Calu3 (cell line): ENCODE data around the gene ALDH16A1. TPM values are rescaled to one million over a fixed set of nuclear protein-coding genes. Genes with fewer than 3 reads are reported as not detected.
A peak's percentile ranks its signal among the peaks of the same experiment; 100 is the strongest.

Experiments used
- BruUV-seq: library from RNA; stranded (reverse); fragments of 400-500 nt; replicated peaks from 2 replicates; lab custom pipeline; 2021; lab: Mats Ljungman, UMichigan
- CTCF ChIA-PET: fragments of 300-600 bp; sonication (Branson Sonifier 250); formaldehyde crosslinking; loops from one replicate; lab custom pipeline; 2022; ENCODE audit warnings: antibody characterized with exemption; lab: Charles Lee
- DNase-seq: peaks from one replicate; pipeline ENCODE4 v3.0.0; 2022
- H3K27ac Mint-ChIP-seq: one replicate; pipeline ENCODE4 v1.8.0; 2022; ENCODE audit warnings: mixed read lengths; ENCODE audit not compliant: unreplicated experiment
- H3K27me3 Mint-ChIP-seq: one replicate; pipeline ENCODE4 v1.8.0; 2022; ENCODE audit warnings: mixed read lengths; ENCODE audit not compliant: unreplicated experiment
- H3K36me3 Mint-ChIP-seq: one replicate; pipeline ENCODE4 v1.8.0; 2022; ENCODE audit warnings: mild to moderate bottlenecking, moderate library complexity, mixed read lengths; ENCODE audit not compliant: insufficient read depth, unreplicated experiment
- H3K4me1 Mint-ChIP-seq: one replicate; pipeline ENCODE4 v1.8.0; 2022; ENCODE audit warnings: mild to moderate bottlenecking, low read depth, mixed read lengths; ENCODE audit not compliant: unreplicated experiment
- H3K4me3 Mint-ChIP-seq: one replicate; pipeline ENCODE4 v1.8.0; 2022; ENCODE audit warnings: mild to moderate bottlenecking, low read depth, moderate library complexity, mixed read lengths; ENCODE audit not compliant: unreplicated experiment
- H3K9me3 Mint-ChIP-seq: one replicate; pipeline ENCODE4 v1.8.0; 2022; ENCODE audit warnings: low read depth, mixed read lengths; ENCODE audit not compliant: unreplicated experiment
- CTCF ChIP-seq: fragments of 200-600 bp; IDR thresholded peaks from one replicate; pipeline ENCODE4 v1.8.0; 2022; ENCODE audit warnings: antibody characterized with exemption; ENCODE audit not compliant: unreplicated experiment
- intact Hi-C: fragments of 100-400 bp; cut with micrococcal nuclease; formaldehyde crosslinking; loops from one replicate; pipeline ENCODE4 v1.10.0; 2022; ENCODE audit not compliant: unreplicated experiment
- total RNA-seq: library from RNA; stranded (reverse); gene quantifications from 2 replicates; pipeline ENCODE4 v1.2.3, GENCODE V29; 2022

The ALDH16A1 gene
- total RNA-seq, 1 experiment from 2014 or later: 36.1 TPM

- Mint-ChIP-seq H3K27me3 (no peaks in the 10 kb centered on the region), H3K36me3 (peaks cover 60% of the 10 kb centered on the region)
- intact Hi-C loops: no loop called here
These were observed 34.4 kb downstream of the ALDH16A1 start, which contains the start of gene RPL13A for GRCh38 chr19:49487277-49488045. RPL13A (plus strand) TSS chr19:49487608; CDS start chr19:49487630, 22 bp downstream.

GRCh38 chr19:49488046-49488862, 35.2 kb downstream of the ALDH16A1 start:
- Mint-ChIP-seq H3K36me3 (peaks cover 68% of the 10 kb centered on the region), H3K4me1 (no peaks in the 10 kb centered on the region)
- DNase-seq: no peak

More at GRCh38 chr19:49487277-49488045, 34.4 kb downstream of the ALDH16A1 start, which contains the start of gene RPL13A:
- peak within 1 kb of the TSS; percentile 97 for H3K4me3 Mint-ChIP-seq
- DNase-seq: peak; percentile 100
- BruUV-seq: TSS peak; percentile 66
- H3K27ac Mint-ChIP-seq: peak within 1 kb of the TSS; percentile 99
- no peak for TF ChIP-seq CTCF
- H3K9me3 Mint-ChIP-seq: no peaks in the 10 kb centered on the region
- H3K4me1 Mint-ChIP-seq: no peaks in the 10 kb centered on the region
- CTCF ChIA-PET: no interaction called here

GRCh38 chr19:49488863-49489537, 36.0 kb downstream of the ALDH16A1 start:
- no TSS peak for BruUV-seq
- Mint-ChIP-seq H3K4me3 (peak overlapping the region; percentile 97), H3K4me1 (no peaks in the 10 kb centered on the region), H3K36me3 (peaks cover 75% of the 10 kb centered on the region), H3K27ac (peak overlapping the region; percentile 99), H3K9me3 (no peaks in the 10 kb centered on the region), H3K27me3 (no peaks in the 10 kb centered on the region)
- DNase-seq: no peak
- intact Hi-C loops: no loop called here
- no peak for TF ChIP-seq CTCF
- CTCF ChIA-PET: no interaction called here

More at GRCh38 chr19:49488046-49488862, 35.2 kb downstream of the ALDH16A1 start:
- H3K27me3 Mint-ChIP-seq: no peaks in the 10 kb centered on the region
- no peaks in the 10 kb centered on the region for H3K9me3 Mint-ChIP-seq
- CTCF ChIA-PET: no interaction called here
- no TSS peak for BruUV-seq
- intact Hi-C loops: no loop called here
- peak overlapping the region; percentile 97 for H3K4me3 Mint-ChIP-seq
- no peak for TF ChIP-seq CTCF
- peak overlapping the region; percentile 99 for H3K27ac Mint-ChIP-seq

GRCh38 chr19:49489601-49490167, 36.7 kb downstream of the ALDH16A1 start:
- Mint-ChIP-seq H3K36me3 (peaks cover 82% of the 10 kb centered on the region), H3K4me3 (peak overlapping the region; percentile 97), H3K4me1 (no peaks in the 10 kb centered on the region), H3K27ac (peak overlapping the region; percentile 99), H3K9me3 (no peaks in the 10 kb centered on the region), H3K27me3 (no peaks in the 10 kb centered on the region)
- no TSS peak for BruUV-seq
- CTCF ChIA-PET: no interaction called here
- DNase-seq: peak; percentile 58
- peak; percentile 59 for TF ChIP-seq CTCF
- intact Hi-C loops: no loop called here
